H1 (cell line): ENCODE measurements around the gene SCARB1. TPM values are rescaled to one million over a fixed set of nuclear protein-coding genes. Genes with fewer than 3 reads are reported as not detected.

ENCODE experiments used
- ASH2L ChIP-seq: fragments of 200-600, 300-600 bp; sonication (generic); IDR thresholded peaks from one replicate; pipeline ENCODE4 v1.7.1; 2017; ENCODE audit warnings: low read length
- BACH1 ChIP-seq: IDR thresholded peaks from 2 replicates; pipeline ENCODE4 v1.6.1; 2012; ENCODE audit warnings: low read length, improper control_type of control experiment
- BCL11A ChIP-seq, 2 experiments: IDR thresholded peaks; one replicate each; pipeline ENCODE4 v1.6.1; 2011; ENCODE audit warnings: low read depth in 2 of 2, low read length in 2 of 2, mild to moderate bottlenecking in 2 of 2
- BRCA1 ChIP-seq: IDR thresholded peaks from 2 replicates; pipeline ENCODE4 v1.6.1; 2012; ENCODE audit warnings: low read depth, low read length, improper control_type of control experiment
- CBX5 ChIP-seq: fragments of 300-800, 300-1000 bp; sonication (generic); IDR thresholded peaks from 2 replicates; pipeline ENCODE4 v1.7.1; 2016; ENCODE audit warnings: antibody characterized with exemption, low read length, low read depth
- CHD1 ChIP-seq: IDR thresholded peaks from 2 replicates; pipeline ENCODE4 v1.6.1; 2012; ENCODE audit warnings: low read depth, low read length, improper control_type of control experiment
- CREB1 ChIP-seq: IDR thresholded peaks from 2 replicates; pipeline ENCODE4 v1.6.1; 2012; ENCODE audit warnings: inconsistent platforms
- CTBP2 ChIP-seq: IDR thresholded peaks from 2 replicates; pipeline ENCODE4 v1.7.0; 2011; ENCODE audit warnings: borderline replicate concordance, mild to moderate bottlenecking, moderate library complexity, mixed read lengths, low read length; ENCODE audit not compliant: insufficient read depth, insufficient read length
- EZH2 ChIP-seq: fragments of 200-600 bp; sonication (generic); IDR thresholded peaks from 2 replicates; pipeline ENCODE4 v1.7.1; 2012; ENCODE audit warnings: low read depth, mild to moderate bottlenecking, moderate library complexity, low read length, inconsistent platforms; ENCODE audit not compliant: severe bottlenecking
- GABPA ChIP-seq: IDR thresholded peaks from 2 replicates; pipeline ENCODE4 v1.6.1; 2011; ENCODE audit warnings: mild to moderate bottlenecking, low read length, moderate library complexity, borderline replicate concordance; ENCODE audit not compliant: insufficient read depth
- GTF2F1 ChIP-seq: IDR thresholded peaks from 2 replicates; pipeline ENCODE4 v1.6.1; 2012; ENCODE audit warnings: low read depth, low read length, improper control_type of control experiment, borderline replicate concordance
- HDAC6 ChIP-seq: IDR thresholded peaks from one replicate; pipeline ENCODE4 v1.7.1; 2012; ENCODE audit warnings: low read depth, mild to moderate bottlenecking, inconsistent platforms, low read length, moderate library complexity
- MAFK ChIP-seq: IDR thresholded peaks from 2 replicates; pipeline ENCODE4 v1.6.1; 2012; ENCODE audit warnings: low read depth, mild to moderate bottlenecking, improper control_type of control experiment, low read length
- NANOG ChIP-seq: IDR thresholded peaks from 2 replicates; pipeline ENCODE4 v1.6.1; 2011; ENCODE audit warnings: low read length, low read depth, mild to moderate bottlenecking, inconsistent platforms; ENCODE audit not compliant: insufficient read depth, poor library complexity, severe bottlenecking
- NRF1 ChIP-seq: IDR thresholded peaks from 2 replicates; pipeline ENCODE4 v1.6.1; 2011; ENCODE audit warnings: mild to moderate bottlenecking, low read depth, low read length, improper control_type of control experiment
- POLR2A ChIP-seq, 2 experiments: IDR thresholded peaks; 1 replicate in 1 of 2; 2 replicates in 1 of 2; pipeline ENCODE4 v1.6.1; 2011; ENCODE audit warnings: low read depth in 2 of 2, low read length in 2 of 2, mild to moderate bottlenecking in 2 of 2; ENCODE audit errors: control extremely low read depth in 1 of 2
- RAD21 ChIP-seq, 2 experiments: IDR thresholded peaks in 1 of 2; conservative IDR thresholded peaks in 1 of 2; 2 replicates each; pipeline ENCODE4 v1.6.1; 2011; ENCODE audit warnings: low read depth in 2 of 2, low read length in 2 of 2, improper control_type of control experiment in 1 of 2, inconsistent platforms in 1 of 2, mild to moderate bottlenecking in 1 of 2, moderate library complexity in 1 of 2
- RFX5 ChIP-seq: IDR thresholded peaks from 2 replicates; pipeline ENCODE4 v1.6.1; 2011; ENCODE audit warnings: low read depth, low read length, improper control_type of control experiment, borderline replicate concordance
- RNF2 ChIP-seq: fragments of 200-900, 300-1000 bp; sonication (generic); IDR thresholded peaks from 2 replicates; pipeline ENCODE4 v1.7.1; 2016; ENCODE audit warnings: borderline replicate concordance, low read depth, mild to moderate bottlenecking, antibody characterized with exemption, low read length; ENCODE audit not compliant: poor library complexity, severe bottlenecking; ENCODE audit errors: missing control alignments
- SAP30 ChIP-seq: fragments of 300-600 bp; sonication (generic); IDR thresholded peaks from 2 replicates; pipeline ENCODE4 v1.7.1; 2012; ENCODE audit warnings: low read length, moderate library complexity, mild to moderate bottlenecking, inconsistent platforms; ENCODE audit not compliant: insufficient read depth, insufficient replicate concordance
- SRF ChIP-seq: IDR thresholded peaks from 2 replicates; pipeline ENCODE4 v1.6.1; 2011; ENCODE audit warnings: mild to moderate bottlenecking, low read depth, low read length, moderate library complexity
- SUZ12 ChIP-seq: fragments of 200-600 bp; sonication (generic); IDR thresholded peaks from 2 replicates; pipeline ENCODE4 v1.6.1; 2012; ENCODE audit warnings: mild to moderate bottlenecking, inconsistent platforms, low read length, moderate library complexity, mixed read lengths
- TBP ChIP-seq: IDR thresholded peaks from 2 replicates; pipeline ENCODE4 v1.6.1; 2011; ENCODE audit warnings: low read depth, low read length, improper control_type of control experiment
- polyA plus RNA-seq, 7 experiments: library from polyadenylated mRNA; depleted of rRNA in 3 of 7; stranded (reverse) in 5 of 7; unstranded in 2 of 7; fragments of >200 nt in 5 of 7; fragments of 200-250 nt in 2 of 7; gene quantifications; 1 replicate in 5 of 7; 2 replicates in 1 of 7; 4 replicates in 1 of 7; pipeline versions ENCODE4 v1.2.1 to v1.2.3, GENCODE V29; 2011 to 2013; ENCODE audit warnings: missing spikeins in 2 of 7, mixed read lengths in 2 of 7
- total RNA-seq: library from RNA; stranded (reverse); fragmentation: NEBNext Ultra II Directional; extraction: Animal tissue kit (Norgen Biotek cat#: 25700); gene quantifications from 2 replicates; pipeline ENCODE4 v1.2.1, GENCODE V29; 2021
- TF ChIP-seq, protein P1 (sequence below): IDR thresholded peaks from 2 replicates; pipeline ENCODE4 v1.6.1; 2011; ENCODE audit warnings: low read length, improper control_type of control experiment

The SCARB1 gene
- total and polyA plus RNA-seq, 2 of the 8 experiments (the other 6 are each of a cell fraction or from before 2014, with no cell fraction given) = 45.3 to 57.1 TPM

- TF ChIP-seq HDAC6 (no peak), MAFK (no peak), CBX5 (no peak), SUZ12 (no peak), EZH2 (no peak), GABPA (no peak), TBP (no peak), RNF2 (no peak), CHD1 (no peak), NRF1 (no peak), SRF (no peak), GTF2F1 (no peak), RFX5 (no peak), BRCA1 (no peak), SAP30 (no peak), ASH2L (peak; percentile 92), RAD21 (IDR thresholded peaks at IDR 0.05 in 1 of 2, conservative IDR thresholded peaks at IDR 0.05 in 1 of 2; ENCODE audit: low read depth in 2 of 2, low read length in 2 of 2) (peak in 1 of 2 experiments; percentile 24; a peak in 2 of 4 replicates), CTBP2 (peak; percentile 47), CREB1 (no peak), POLR2A (IDR thresholded peaks at IDR 0.05; ENCODE audit: control extremely low read depth in 1 of 2, low read depth in 2 of 2, low read length in 2 of 2) (no peak; a peak in 1 of 3 replicates), BACH1 (no peak), BCL11A (IDR thresholded peaks at IDR 0.05; ENCODE audit: low read depth in 2 of 2, low read length in 2 of 2) (no peak), NANOG (no peak)
- TF ChIP-seq, protein P1, sequence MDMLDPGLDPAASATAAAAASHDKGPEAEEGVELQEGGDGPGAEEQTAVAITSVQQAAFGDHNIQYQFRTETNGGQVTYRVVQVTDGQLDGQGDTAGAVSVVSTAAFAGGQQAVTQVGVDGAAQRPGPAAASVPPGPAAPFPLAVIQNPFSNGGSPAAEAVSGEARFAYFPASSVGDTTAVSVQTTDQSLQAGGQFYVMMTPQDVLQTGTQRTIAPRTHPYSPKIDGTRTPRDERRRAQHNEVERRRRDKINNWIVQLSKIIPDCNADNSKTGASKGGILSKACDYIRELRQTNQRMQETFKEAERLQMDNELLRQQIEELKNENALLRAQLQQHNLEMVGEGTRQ = peak; percentile 86
Measured at GRCh38 chr12:124745891-124746570, 117.6 kb downstream of the SCARB1 start (continued).
